Measurements from ENCODE around the gene MRLN. TPM values are rescaled to one million over a fixed set of nuclear protein-coding genes. Genes with fewer than 3 reads are reported as not detected.

MRLN gene
- total RNA-seq, 3 donors from 2014 or later (not counting 1 experiment from before 2014, with no cell fraction given) = not detected

- peaks cover 5% of the 10 kb centered on the region for H3K4me1 ChIP-seq (ENCODE audit: control insufficient read depth, insufficient read depth, low read length)
- intact Hi-C loops (cut with micrococcal nuclease) = no loop called here
- no peak overlapping the region for H3K27ac Mint-ChIP-seq
- H3K4me3 Mint-ChIP-seq = no peak overlapping the region
- no peaks in the 10 kb centered on the region for H3K36me3 ChIP-seq (ENCODE audit: control insufficient read depth, insufficient read depth, low read length)
- H3K36me3 Mint-ChIP-seq = no peaks in the 10 kb centered on the region
- 97% methylated on average over 6 of the region's 8 CpGs for WGBS (ENCODE audit: insufficient coverage)
- DNase-seq (no peak), ATAC-seq (no peak)
- no peaks in the 10 kb centered on the region for H3K9me3 ChIP-seq (ENCODE audit: control insufficient read depth, insufficient read depth, low read length)
- TF ChIP-seq CTCF (IDR thresholded peaks at IDR 0.05) = no peak
- H3K9me3 Mint-ChIP-seq = no peaks in the 10 kb centered on the region
- H3K4me3 ChIP-seq (ENCODE audit: low read length) = no peak overlapping the region
- H3K27me3 Mint-ChIP-seq (ENCODE audit: low read depth in 2 of 2) = peaks cover 25 to 27% of the 10 kb centered on the region in 2 donors
- no peaks in the 10 kb centered on the region for H3K4me1 Mint-ChIP-seq
- H3K27ac ChIP-seq (ENCODE audit: low read length) = no peak overlapping the region
- H3K27me3 ChIP-seq (ENCODE audit: control insufficient read depth, insufficient read depth, low read length) = peaks cover 7% of the 10 kb centered on the region
Measured at GRCh38 chr10:59706851-59707797, 46.1 kb downstream of the MRLN start.

GRCh38 chr10:59705931-59706330 lies 47.3 kb downstream of the MRLN start:
- ATAC-seq (no peak), DNase-seq (no peak)
- no peaks in the 10 kb centered on the region for H3K36me3 Mint-ChIP-seq
- no peaks in the 10 kb centered on the region for H3K9me3 ChIP-seq (ENCODE audit: control insufficient read depth, insufficient read depth, low read length)
- H3K4me3 ChIP-seq (ENCODE audit: low read length) = no peak overlapping the region
- no peak overlapping the region for H3K27ac Mint-ChIP-seq
- no peaks in the 10 kb centered on the region for H3K4me1 Mint-ChIP-seq
- H3K4me1 ChIP-seq (ENCODE audit: control insufficient read depth, insufficient read depth, low read length) = peaks cover 5% of the 10 kb centered on the region
- peaks cover 7% of the 10 kb centered on the region for H3K27me3 ChIP-seq (ENCODE audit: control insufficient read depth, insufficient read depth, low read length)
- H3K27ac ChIP-seq (ENCODE audit: low read length) = no peak overlapping the region
- intact Hi-C loops (cut with micrococcal nuclease) = no loop called here
- H3K4me3 Mint-ChIP-seq = no peak overlapping the region
- peaks cover 26 to 28% of the 10 kb centered on the region in 2 donors for H3K27me3 Mint-ChIP-seq (ENCODE audit: low read depth in 2 of 2)
- H3K9me3 Mint-ChIP-seq = no peaks in the 10 kb centered on the region
- no peak for TF ChIP-seq CTCF (IDR thresholded peaks at IDR 0.05)
- H3K36me3 ChIP-seq (ENCODE audit: control insufficient read depth, insufficient read depth, low read length) = no peaks in the 10 kb centered on the region

GRCh38 chr10:59704630-59705029 lies 48.6 kb downstream of the MRLN start:
- intact Hi-C loops (cut with micrococcal nuclease) = no loop called here
- no peaks in the 10 kb centered on the region for H3K9me3 ChIP-seq (ENCODE audit: control insufficient read depth, insufficient read depth, low read length)
- no peaks in the 10 kb centered on the region for H3K9me3 Mint-ChIP-seq
- no peaks in the 10 kb centered on the region for H3K36me3 Mint-ChIP-seq
- TF ChIP-seq CTCF (IDR thresholded peaks at IDR 0.05) = no peak
- H3K36me3 ChIP-seq (ENCODE audit: control insufficient read depth, insufficient read depth, low read length) = no peaks in the 10 kb centered on the region
- peaks cover 20 to 23% of the 10 kb centered on the region in 2 donors for H3K27me3 Mint-ChIP-seq (ENCODE audit: low read depth in 2 of 2)
- DNase-seq (no peak), ATAC-seq (no peak)
- WGBS (ENCODE audit: insufficient coverage) = no CpG with 5 or more reads among the region's 2 CpGs
- H3K27ac ChIP-seq (ENCODE audit: low read length) = no peak overlapping the region
- peaks cover 5% of the 10 kb centered on the region for H3K4me1 ChIP-seq (ENCODE audit: control insufficient read depth, insufficient read depth, low read length)
- no peak overlapping the region for H3K4me3 ChIP-seq (ENCODE audit: low read length)
- no peak overlapping the region for H3K27ac Mint-ChIP-seq
- no peak overlapping the region for H3K4me3 Mint-ChIP-seq
- peaks cover 5% of the 10 kb centered on the region for H3K27me3 ChIP-seq (ENCODE audit: control insufficient read depth, insufficient read depth, low read length)
- H3K4me1 Mint-ChIP-seq = no peaks in the 10 kb centered on the region
